ENCODE measurements around the gene CCDC27. TPM values are rescaled to one million over a fixed set of nuclear protein-coding genes. Genes with fewer than 3 reads are reported as not detected.

The CCDC27 gene
- total and polyA plus RNA-seq, 2 of the 13 experiments (the other 11 are each of a cell fraction or from before 2014, with no cell fraction given): not detected

- TF ChIP-seq ZNF770 (CRISPR knock-in tag; IDR thresholded peaks at IDR 0.05): no peak
- TF ChIP-seq ZNF512 (CRISPR knock-in tag; IDR thresholded peaks at IDR 0.05): no peak
- TF ChIP-seq, protein P1, sequence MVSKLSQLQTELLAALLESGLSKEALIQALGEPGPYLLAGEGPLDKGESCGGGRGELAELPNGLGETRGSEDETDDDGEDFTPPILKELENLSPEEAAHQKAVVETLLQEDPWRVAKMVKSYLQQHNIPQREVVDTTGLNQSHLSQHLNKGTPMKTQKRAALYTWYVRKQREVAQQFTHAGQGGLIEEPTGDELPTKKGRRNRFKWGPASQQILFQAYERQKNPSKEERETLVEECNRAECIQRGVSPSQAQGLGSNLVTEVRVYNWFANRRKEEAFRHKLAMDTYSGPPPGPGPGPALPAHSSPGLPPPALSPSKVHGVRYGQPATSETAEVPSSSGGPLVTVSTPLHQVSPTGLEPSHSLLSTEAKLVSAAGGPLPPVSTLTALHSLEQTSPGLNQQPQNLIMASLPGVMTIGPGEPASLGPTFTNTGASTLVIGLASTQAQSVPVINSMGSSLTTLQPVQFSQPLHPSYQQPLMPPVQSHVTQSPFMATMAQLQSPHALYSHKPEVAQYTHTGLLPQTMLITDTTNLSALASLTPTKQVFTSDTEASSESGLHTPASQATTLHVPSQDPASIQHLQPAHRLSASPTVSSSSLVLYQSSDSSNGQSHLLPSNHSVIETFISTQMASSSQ (IDR thresholded peaks at IDR 0.05; ENCODE audit: low read depth): no peak
- TF ChIP-seq, protein P1 (CRISPR knock-in tag; IDR thresholded peaks at IDR 0.05; ENCODE audit: borderline replicate concordance): no peak
- TF ChIP-seq ZNF839 (CRISPR knock-in tag; IDR thresholded peaks at IDR 0.05; ENCODE audit: borderline replicate concordance): no peak
- TF ChIP-seq ZNF234 (CRISPR knock-in tag; conservative IDR thresholded peaks at IDR 0.05): 0 out of 2 replicates have a peak, but pooled peaks have one; percentile 48
- TF ChIP-seq, protein P2, sequence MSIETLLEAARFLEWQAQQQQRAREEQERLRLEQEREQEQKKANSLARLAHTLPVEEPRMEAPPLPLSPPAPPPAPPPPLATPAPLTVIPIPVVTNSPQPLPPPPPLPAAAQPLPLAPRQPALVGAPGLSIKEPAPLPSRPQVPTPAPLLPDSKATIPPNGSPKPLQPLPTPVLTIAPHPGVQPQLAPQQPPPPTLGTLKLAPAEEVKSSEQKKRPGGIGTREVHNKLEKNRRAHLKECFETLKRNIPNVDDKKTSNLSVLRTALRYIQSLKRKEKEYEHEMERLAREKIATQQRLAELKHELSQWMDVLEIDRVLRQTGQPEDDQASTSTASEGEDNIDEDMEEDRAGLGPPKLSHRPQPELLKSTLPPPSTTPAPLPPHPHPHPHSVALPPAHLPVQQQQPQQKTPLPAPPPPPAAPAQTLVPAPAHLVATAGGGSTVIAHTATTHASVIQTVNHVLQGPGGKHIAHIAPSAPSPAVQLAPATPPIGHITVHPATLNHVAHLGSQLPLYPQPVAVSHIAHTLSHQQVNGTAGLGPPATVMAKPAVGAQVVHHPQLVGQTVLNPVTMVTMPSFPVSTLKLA (IDR thresholded peaks at IDR 0.05): no peak
- TF ChIP-seq ZNF24 (IDR thresholded peaks at IDR 0.05): no peak
- TF ChIP-seq KDM5A (IDR thresholded peaks at IDR 0.05; ENCODE audit: borderline replicate concordance, low read length): 0 out of 2 replicates have a peak, but pooled peaks have one; percentile 38
- TF ChIP-seq ZFY (CRISPR knock-in tag; IDR thresholded peaks at IDR 0.05): peak; percentile 63
- TF ChIP-seq ZNF605 (CRISPR knock-in tag; IDR thresholded peaks at IDR 0.05): peak; percentile 29; the same call in 1 of the 2 replicates
- TF ChIP-seq, protein P3, sequence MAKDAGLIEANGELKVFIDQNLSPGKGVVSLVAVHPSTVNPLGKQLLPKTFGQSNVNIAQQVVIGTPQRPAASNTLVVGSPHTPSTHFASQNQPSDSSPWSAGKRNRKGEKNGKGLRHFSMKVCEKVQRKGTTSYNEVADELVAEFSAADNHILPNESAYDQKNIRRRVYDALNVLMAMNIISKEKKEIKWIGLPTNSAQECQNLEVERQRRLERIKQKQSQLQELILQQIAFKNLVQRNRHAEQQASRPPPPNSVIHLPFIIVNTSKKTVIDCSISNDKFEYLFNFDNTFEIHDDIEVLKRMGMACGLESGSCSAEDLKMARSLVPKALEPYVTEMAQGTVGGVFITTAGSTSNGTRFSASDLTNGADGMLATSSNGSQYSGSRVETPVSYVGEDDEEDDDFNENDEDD (CRISPR knock-in tag; IDR thresholded peaks at IDR 0.05; ENCODE audit: borderline replicate concordance): no peak
- 0 out of 2 replicates have a peak, but pooled peaks have one; percentile 12 for TF ChIP-seq ZNF629 (CRISPR knock-in tag; conservative IDR thresholded peaks at IDR 0.05)
- TF ChIP-seq SMC3 (IDR thresholded peaks at IDR 0.05; ENCODE audit: low read length): no peak
- no peak for TF ChIP-seq SMARCC2 (IDR thresholded peaks at IDR 0.05)
- TF ChIP-seq ZNF337 (CRISPR knock-in tag; IDR thresholded peaks at IDR 0.05; ENCODE audit: borderline replicate concordance, low read depth): 0 out of 2 replicates have a peak, but pooled peaks have one; percentile 2
- no peak for TF ChIP-seq MYNN (CRISPR knock-in tag; IDR thresholded peaks at IDR 0.05; ENCODE audit: low read depth)
- TF ChIP-seq ZNF713 (CRISPR knock-in tag; IDR thresholded peaks at IDR 0.05): no peak
Measured at GRCh38 chr1:3772715-3773571, 20.7 kb downstream of the CCDC27 start, which contains the start of gene SMIM1 (continued).
